NCI-H1092 treated with DMSO at 0.1 percent for 48 hours (cell line): Measurements from ENCODE around the gene TRPC4AP.
"Not testable (repeated sequence)": the region's sequence is repeated elsewhere in the genome, so short reads cannot be mapped to it uniquely, and the experiment has no call there.

ENCODE experiments used
- DNase-seq: peaks from one replicate; lab custom pipeline; 2025; lab: John Stamatoyannopoulos, UW

The TRPC4AP gene

DNA sequence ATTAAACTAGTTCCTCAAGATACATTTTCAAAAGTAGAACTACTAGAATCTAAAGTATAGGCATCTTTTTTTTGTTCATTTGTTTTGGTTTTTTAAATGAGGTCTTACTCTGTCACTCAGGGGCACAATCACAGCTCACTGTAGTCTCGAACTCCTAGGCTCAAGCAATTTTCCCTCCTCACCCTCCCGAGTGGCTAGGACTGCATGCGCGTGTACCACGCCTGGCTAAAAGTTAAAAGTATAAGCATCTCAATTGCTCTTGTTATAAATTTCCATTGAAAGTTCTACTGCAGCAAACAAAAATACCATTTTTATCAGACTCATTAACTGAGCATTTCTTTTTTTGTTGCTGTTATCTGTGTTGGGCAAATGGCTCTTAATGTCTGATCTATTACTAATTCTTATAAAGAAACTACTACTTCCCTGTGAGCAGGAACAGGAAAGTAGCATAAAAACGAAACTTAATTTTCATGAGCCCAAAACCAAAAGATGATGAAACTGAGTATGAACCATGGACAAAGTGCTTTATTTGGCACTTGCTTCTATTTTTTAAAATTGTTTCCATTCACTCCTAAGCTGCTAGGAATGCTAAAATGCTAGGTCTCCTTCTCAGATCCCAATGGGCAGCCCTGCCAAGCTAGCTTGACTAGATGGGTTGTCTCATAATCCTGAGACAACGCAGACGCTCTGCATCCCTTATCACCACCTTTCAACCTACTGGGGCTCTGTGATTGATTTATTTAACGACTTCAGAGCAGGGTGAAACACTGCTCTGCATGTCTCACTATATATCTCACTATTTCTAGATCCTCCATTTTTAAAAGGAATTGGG is 36.9 kb downstream of the TRPC4AP start:
- DNase-seq = no peak

DNA sequence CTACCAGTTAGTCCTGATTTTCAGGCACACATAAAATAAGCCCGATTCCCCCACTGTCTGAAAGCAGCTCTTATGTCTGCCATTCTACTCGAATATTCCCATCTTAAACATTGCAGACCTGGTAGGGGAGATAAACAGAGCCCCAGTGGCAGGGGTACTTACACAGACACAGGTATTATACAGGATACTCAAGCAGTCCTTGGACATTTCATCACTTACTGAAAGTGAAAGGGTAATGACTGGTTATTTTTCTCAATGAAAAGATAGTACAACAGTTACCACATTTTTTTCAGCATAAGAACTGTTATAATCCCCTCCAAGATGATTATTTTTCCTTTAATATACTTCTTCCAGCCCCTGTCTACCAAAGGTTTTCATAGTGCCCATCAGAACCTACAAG is 37.8 kb downstream of the TRPC4AP start:
- DNase-seq = no peak

DNA sequence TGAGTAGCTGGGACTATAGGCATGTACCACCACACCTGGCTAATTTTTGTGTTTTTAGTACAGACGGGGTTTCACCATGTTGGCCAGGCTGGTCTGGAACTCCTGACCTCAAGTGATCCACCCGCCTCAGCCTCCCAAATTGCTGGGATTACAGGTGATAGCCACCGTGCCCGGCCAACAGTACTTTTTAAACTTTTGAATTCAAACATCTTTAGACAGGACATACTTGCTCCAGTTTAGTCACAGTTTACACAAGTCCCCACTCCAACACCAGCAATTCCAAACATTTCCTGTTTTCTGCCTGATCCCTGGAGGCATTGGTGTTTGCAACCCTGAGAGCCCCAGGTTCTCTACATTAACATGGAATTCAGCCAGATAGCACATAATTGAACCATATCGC is 40.0 kb downstream of the TRPC4AP start:
- not testable (repeated sequence) for DNase-seq

DNA sequence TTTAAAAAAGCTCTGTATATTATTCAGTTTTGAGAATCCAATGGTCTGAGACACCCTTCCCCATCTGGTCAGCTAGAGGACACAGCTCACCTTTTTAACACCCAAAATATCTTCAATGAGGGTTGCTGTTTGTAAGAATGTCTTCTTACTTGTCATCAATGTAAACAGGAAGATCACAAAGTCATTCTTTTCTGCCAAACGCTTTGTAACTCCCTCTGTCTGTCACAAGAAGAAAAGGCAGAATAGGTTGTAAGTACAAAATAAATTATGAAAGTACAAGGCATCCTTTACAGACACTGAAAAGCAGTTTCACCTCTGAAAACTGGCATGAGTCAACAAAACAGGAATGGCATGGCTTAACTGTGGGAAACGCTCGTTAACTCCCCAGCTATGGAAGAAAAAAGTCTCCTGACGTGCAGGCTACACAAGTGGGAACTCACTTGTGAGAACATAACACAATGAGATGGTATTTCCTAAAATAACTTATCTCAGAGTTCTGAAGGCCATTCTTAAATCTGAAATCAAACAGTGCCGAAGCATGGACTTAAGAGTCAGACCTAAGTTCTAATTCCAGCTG is 42.7 kb downstream of the TRPC4AP start:
- no peak for DNase-seq

DNA sequence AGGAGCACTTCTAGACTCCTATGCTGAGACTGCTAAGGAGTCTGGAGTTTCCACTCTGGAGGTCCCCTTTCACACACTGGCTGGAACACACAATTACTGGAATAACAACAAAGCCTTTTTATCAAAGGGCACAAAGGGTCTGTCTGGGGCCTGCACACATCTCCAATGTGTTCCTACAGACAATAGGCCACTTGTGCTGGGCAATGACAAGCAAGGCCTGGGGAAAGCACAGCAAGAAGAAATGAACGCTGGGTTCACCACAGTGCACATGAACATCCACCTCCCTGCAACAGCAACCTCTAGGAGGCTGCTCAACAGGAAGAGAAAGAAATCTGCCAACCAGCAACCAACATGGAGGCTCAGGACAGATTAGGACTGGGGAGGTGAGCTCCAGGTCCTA is 43.9 kb downstream of the TRPC4AP start:
- no peak for DNase-seq

DNA sequence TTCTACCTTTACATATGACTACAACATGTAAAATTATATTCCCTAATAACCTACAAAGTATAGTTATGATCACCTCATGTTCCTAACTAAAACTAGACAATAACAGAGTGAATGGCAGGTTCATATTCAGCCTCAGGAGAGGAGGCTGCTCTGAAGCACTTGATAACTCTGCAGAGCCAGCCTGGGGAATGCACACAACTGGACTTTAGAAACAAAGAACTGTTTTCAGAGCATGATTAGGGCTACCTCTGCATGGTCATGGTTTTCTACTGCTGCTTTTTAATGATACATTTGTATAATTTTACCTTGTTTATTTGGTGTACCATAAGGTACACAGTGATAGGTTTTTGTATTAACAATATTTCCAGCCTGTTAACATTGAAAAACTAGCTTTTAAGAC is 50.3 kb downstream of the TRPC4AP start:
- DNase-seq = no peak

DNA sequence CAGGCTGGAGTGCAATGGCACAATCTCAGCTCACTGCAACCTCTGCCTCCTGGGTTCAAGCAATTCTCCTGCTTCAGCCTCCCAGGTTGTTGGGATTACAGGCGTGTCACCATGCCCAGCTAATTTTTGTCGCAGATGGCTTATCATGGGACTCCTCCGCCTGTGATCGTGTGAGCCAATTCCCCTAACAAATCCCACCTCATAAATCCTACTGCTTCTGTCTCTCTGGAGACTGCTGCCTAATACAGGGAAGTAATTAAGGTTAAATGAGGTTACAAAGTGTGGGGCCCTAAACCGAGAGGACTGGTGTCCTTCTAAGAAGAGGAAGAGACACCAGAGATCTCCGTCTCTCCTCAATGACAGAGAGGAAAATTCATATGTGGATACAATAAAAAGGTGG is 52.0 kb downstream of the TRPC4AP start:
- DNase-seq = no peak

DNA sequence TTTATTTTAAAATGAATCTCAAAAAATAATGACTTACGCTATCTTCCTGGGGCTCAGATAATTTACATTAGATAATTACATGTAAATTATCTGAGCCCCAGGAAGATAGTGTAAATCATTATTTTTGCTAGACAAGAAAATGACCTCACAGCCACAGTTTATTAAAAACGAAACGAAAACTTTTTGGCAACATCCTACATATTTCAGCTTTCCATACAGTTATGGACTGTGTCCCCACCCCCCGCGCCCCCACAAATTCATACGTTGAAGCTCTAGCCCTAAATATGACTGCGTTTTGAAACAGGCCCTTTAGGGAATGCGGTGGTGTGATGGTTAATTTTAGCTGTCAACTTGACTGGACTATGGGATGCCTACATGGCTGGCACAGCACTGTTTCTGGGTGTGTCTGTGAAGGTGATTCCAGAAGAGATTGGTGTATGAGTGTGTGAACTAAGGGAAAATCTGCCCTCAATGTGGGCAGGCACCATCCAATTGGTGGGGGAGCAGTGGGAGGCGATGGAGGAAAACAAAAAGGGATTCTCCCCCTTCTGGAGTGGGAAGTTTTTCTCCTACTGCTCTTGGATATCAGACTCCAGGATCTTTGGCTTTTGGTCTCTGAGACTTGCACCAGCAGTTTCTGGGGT is 52.6 kb downstream of the TRPC4AP start:
- no peak for DNase-seq

DNA sequence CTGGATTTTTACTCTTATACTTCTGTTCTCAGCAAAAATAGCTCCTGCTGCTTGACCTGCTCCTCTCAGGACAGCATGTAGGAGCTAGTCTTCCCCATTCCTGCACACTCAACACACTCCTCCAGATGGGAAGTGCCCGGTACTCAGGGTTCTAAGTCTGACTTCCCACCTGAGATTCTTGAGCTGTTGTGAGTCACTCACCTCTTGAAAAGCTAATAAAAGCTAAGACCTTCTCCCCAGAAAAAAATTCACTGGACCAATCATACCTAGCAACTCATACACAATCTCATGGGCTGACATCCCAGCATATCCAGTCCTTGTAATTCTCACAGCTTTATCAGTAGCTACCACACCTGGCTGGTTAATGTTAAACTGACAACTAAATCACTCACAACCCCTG is 53.5 kb downstream of the TRPC4AP start:
- DNase-seq = no peak

DNA sequence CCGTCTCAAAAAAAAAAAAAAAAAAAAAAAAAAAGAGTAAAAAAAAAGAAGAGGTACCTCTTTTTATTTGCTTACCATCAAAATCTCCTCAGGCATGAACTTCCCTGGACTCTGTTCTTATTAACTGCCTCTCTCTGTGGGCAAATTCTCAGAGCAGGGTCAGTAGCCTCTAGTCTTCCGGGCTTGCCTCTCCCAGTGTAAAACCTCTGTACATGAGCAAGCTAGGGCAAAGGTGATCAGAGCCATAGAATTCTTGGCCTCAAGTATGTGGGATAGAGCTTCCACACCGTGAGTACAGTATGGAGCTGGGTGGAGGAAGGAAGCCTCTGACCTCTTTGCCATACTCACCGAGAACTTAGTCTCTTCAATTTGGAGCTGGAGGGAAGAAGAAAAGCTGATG is 58.5 kb downstream of the TRPC4AP start:
- DNase-seq = no peak

DNA sequence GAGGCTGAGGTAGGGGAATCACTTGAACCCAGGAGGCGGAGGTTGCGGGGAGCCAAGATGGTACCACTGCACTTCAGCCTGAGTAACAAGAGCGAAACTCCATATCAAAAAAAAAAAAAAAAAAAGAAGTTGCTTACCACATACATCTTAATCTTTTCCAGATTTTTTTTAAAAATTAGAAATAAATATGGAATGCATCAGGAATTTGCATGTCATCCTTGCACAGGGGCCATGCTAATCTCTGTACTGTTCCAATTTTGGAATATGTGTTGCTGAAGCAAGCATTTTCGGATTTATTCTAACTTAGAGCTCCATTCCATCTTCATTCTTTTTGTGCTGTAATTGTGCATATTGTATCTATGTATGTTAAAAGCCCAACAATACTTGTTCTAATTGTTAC is 62.5 kb downstream of the TRPC4AP start:
- DNase-seq = no peak

DNA sequence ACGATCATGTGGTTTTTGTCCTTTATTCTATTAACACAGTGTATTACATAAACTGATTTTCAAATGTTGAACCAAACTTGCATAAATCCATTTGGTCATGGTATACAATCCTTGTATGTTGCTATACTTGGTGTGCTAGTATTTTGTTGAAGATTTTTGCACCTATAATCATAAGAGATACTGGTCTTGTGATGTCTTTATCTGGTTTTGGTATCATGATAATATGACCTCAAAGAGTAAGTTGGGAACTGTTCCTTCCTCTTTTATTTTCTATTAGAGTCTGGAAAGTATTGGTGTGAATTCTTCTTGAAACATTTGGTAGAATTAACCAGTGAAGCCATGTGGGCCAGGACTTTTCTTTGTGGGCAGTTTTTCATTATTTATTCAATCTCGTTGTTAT is 65.3 kb downstream of the TRPC4AP start:
- DNase-seq = no peak

DNA sequence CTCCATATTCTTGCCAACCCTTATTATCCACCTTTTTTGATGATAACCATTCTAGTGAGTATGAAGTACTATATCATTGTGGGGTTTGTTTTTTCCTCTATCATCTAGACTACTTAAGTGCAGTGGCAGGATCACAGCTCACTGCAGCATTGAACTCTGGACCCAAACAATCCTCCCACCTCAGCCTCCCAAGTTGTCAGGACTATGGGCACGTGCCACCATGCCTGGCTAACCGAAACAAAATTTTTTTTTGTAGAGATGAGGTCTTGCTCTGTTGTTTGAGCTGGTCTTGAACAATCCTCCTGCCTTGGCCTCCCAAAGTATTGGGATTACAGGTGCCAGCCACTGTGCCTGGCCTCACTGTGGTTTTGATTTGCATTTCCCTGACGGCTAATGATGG is 67.5 kb downstream of the TRPC4AP start:
- DNase-seq = no peak

DNA sequence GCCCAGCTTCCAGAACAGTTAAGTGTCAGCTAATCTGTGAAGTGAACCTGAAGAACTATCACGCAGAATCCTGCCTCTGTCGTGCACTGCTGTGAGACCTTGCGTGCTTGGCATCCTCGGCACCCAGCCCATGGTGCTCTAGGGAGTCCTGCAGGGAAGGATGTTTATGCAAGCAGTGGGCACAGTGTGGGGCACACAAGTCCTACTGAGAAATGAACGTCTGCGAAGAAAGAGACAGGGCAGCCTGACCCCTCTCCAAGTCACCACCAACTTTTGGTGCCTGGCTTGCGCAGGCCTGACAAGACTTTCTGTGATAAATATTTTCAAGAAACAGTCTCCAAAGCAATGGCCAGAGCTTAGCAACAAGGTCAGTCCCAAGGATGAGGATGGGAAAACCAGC is 69.0 kb downstream of the TRPC4AP start:
- no peak for DNase-seq

DNA sequence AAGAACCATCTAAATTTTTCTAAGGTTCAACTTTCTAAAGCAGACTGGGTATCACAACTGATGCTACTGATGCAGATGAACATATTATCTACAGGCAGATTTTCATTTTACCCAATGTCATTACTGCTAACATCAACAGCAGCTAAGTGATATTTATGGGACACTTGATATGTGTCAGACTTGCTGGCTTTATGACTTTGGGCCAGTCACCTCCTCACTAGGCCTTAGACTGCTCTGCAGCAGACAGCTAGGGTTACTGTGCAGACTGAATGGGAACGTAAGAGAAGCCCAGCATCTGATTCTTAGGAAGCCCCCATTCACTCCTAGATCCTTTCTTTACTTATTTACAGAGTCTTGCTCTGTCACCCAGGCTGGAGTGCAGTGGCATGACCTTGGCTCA is 70.8 kb downstream of the TRPC4AP start:
- DNase-seq = no peak

DNA sequence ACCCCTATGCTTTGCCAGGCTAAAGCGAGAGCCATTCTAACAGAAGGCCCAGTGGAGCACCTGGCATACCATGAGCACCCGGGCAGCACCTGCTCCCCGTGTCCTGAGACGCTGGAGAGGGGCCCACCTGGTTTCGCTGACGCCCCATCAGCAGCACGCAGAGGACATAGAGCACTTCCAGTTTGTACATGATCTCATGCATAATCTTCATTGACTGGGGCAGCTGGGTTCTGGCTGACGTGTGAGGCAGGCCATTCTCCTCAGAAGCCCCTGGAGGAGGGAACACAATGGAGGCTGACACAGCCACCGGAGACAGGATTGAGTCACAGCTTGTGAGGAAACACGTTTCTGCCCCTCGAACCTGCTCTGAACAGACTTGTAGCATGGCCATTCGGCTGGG is 71.5 kb downstream of the TRPC4AP start:
- DNase-seq = no peak

DNA sequence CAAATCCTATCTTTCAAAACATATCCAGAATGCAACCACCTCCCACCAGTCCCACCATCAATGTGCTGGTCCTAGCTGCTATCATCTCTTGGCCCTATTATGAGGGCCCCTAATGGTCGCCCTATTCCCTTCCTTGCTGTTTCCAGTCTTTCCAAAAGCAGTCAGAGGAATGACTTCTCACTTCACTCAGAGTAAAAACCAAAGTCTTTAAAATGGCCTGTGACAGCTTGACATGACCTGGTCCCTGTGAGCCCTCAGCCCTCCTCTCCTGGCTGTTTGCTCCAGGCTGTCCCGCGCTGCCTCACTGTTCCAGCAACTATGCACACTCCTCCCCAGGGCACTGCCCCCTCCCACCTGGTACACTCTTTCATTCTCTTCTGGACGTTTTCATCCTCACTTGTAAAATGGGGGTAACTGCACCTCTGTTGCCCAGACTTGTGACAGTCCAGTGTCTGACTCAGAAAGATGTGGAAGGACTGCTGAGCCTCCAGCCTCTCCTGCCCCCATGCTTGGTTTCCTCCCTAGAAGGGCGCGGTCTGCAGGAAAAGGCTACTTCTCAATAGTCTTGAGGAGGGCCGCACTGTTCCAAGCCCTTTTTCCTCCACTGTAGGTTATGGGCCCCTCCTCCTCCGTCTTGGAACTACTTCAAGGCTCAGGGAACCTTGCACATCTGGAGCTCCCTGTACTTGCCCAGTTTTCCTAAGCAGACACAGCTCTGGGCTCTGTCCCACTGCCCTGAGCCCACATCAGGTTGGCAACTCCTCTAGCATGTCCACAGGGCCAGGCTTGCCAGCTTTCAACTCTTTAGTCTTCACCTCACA is 72.3 kb downstream of the TRPC4AP start:
- no peak for DNase-seq

DNA sequence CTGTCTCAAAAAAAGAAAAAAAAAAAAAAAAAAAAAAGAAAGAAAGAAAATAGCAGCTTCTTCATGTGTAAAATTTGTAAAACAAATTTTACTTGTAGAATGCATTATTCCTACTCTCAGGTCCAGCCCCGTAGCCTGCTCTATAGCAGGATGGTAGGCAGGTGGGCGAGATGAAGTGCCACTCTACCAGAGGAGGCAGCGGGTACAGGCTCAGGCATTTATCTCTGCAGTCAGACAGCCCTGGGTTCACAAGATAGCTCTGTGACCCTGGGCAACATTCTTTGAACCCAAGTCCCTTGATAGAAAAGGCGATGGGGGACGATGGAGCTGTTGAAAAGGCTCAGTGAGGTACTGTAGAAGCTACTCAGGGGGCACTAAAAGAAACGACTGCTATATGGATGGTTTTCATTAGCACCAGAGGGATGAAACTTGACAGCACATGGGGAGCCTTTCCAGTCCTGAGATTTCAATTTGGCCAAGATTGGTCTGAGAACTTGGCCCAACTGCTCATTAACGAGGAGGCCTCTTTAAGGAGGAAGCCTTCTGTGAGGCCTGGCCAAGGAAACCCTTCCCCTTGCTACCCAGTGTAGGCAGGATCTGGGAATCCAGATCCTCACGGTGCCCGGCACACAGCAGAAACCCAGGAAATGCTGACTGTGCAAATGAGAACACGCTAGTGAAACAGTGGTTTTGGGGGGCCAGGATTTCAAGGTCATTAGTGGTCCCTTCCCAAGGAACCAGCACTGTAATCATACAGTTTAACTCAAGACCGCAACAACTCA is 73.8 kb downstream of the TRPC4AP start:
- no peak for DNase-seq

DNA sequence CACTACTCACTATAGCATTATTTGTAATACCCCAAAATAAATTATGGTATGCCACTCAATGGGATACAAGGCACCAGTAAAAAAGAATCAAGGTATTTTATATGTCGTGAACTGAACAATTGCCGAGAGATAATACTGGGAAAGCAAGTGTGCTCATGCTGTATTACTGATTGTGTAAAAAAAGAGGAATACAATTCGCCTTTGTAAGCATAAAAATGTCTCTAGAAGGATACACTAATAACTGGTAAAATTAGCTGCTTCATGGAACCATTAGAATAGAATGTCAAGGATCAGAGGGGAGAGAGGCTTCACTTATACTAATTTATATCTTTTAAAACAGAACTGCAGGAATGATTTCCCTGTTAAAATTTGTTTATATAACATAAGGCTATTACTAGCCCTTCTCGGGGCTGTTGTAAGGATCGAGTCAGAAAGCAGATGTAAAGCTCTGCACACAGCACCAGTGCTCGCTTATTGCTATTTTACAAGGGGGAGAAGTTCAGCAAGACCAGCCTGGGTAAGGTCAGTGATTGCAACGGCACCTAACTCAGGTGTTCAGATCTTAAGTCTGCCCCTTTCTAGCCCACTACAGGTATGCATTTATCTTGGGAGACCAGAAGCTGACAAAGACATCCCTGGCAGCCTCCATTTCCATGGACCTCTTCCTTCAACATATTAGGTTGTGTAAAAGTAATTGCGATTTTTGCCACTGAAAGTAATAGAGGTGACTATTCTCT is 75.3 kb downstream of the TRPC4AP start:
- DNase-seq = no peak

DNA sequence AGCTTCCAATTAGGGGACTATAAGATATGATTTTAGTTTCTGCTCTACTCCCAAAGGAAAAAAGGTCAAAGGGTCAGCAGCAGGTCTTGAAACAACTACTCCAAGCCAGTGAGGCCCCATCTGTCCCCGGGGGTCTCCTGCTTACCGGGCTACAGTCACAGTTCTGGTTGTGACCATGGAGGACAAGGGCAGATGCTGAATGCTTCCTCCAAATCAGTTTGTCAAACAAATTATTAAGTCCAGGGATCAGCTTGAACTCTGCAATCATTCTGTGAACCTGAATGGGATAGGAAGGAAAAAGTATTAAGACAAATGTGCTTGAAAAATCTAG is 76.8 kb downstream of the TRPC4AP start:
- no peak for DNase-seq

DNA sequence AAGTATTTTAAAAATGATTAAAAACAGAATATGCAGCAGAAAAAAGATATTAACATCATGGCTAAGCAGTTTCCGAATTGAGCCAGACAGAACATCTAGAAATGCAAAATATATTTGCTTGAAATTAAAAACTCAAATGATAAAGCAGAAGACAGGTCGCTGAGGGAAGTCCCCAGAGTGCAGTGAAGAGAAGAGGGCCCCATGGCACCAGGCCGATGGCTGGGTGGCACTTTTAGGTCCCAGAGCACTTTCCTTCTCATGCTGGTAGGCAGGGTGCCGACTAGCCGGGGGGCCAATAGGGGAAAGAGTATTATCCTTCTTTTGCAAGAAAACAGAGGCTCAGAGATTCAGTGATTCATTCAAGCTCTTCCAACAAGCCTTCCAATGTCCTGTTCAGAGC is 78.1 kb downstream of the TRPC4AP start:
- DNase-seq = no peak
